ENCODE measurements around the gene NCS1.

DNA sequence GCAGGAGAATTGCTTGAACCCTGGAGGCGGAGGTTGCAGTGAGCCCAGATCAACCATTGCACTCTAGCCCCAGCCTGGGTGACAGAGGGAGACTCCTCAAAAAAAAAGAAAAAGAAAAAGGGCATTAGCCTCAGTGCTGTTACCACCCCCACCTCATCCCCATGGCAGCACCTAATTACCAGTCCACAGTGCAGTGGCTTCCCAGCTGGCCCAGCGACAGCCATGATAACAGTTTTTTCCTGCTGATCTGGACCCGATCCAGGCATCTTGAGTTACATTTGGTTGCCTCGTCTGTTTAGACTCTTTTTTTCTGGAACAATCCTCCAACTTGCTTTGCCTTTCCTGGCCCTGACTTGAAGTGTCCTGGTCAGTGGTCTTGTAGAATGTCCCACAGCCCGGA lies 24.4 kb downstream of the NCS1 start:
- TF ChIP-seq, protein P1, sequence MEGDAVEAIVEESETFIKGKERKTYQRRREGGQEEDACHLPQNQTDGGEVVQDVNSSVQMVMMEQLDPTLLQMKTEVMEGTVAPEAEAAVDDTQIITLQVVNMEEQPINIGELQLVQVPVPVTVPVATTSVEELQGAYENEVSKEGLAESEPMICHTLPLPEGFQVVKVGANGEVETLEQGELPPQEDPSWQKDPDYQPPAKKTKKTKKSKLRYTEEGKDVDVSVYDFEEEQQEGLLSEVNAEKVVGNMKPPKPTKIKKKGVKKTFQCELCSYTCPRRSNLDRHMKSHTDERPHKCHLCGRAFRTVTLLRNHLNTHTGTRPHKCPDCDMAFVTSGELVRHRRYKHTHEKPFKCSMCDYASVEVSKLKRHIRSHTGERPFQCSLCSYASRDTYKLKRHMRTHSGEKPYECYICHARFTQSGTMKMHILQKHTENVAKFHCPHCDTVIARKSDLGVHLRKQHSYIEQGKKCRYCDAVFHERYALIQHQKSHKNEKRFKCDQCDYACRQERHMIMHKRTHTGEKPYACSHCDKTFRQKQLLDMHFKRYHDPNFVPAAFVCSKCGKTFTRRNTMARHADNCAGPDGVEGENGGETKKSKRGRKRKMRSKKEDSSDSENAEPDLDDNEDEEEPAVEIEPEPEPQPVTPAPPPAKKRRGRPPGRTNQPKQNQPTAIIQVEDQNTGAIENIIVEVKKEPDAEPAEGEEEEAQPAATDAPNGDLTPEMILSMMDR (IDR thresholded peaks at IDR 0.05): no peak
- TF ChIP-seq POLR2AphosphoS5 (IDR thresholded peaks at IDR 0.05): no peak

All from prostate gland (tissue), 2 donors.